ENCODE measurements around the gene VAV2. TPM values are rescaled to one million over a fixed set of nuclear protein-coding genes. Genes with fewer than 3 reads are reported as not detected.

VAV2 gene
- total RNA-seq, 1 experiment from 2014 or later = 12.5 TPM

DNA sequence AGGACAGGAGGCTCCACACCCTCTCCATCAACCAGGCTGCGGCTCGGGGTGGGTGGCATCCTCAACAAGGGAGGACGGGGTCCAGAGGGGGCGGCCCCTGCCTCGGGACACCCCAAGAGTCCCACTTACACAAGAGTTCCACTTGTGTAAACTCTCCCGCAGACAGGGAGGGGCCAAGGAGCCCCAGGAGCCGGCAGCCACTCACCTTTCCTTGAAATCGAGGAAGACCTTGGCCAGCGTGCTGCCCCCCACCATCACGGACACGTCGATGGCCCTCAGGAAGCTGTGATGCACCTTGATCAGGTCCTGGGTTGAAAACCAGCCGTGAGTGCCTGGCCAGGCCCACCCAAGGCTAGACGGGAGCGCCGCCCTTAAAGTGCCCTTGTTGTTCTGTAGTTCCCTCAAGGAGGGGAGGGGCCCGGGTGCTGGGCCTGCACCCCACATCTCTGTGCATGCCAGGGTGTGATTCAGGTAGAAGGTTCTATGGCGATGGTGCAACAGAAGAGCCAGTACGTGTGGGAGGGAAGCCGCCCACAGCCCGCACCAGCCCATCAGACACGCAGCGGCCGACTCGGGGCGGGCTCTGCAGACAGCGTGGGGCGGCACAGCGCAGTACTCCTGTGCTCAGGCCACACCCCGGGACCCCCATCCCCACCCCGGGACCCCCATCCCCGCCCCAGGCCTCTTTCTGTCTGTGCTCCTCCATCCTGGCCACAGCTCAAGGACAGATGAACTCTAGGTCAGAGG, 186.1 kb downstream of the VAV2 start:
- no peak for DNase-seq (ENCODE audit: low read depth)

DNA sequence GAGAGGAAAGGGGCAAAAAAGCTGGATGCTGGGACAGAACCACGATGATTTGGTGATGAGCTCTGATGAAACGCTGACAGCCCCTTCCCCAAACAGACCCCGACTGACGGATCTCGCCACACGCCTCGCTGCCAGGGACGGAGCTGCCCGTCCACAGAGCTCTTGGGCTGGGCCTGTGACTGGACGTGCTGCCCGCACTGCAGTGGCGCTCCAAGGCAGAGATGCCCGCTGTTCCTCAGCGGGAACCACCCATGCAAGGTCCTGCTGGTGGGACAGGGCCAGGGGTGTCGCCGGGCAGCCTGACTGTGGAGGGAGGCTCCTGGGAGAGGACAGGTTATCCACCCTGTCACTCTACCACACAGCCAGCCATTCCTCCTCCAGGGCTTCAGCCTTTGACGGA, 187.9 kb downstream of the VAV2 start:
- no peak for DNase-seq (ENCODE audit: low read depth)

DNA sequence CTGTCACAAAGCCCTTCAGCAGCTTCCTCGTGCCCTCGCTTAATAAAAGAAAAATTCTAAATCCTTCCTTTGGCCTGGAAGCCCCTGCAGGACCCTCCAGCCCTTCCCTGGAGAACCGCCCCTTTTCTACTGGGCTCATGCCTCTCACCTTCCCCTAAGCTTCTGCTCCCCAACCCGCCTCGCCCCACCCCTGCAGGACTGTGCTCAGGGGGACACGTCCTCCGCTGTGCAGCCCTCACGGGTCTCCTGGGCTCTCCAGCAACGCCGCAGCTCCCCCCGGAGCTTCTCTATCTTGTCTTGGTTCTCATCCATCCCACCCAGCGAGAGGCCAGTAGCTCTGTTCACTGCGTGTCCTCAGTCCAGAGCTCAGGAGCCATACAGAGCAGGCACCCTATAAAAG, 188.4 kb downstream of the VAV2 start:
- DNase-seq (ENCODE audit: low read depth) = no peak

DNA sequence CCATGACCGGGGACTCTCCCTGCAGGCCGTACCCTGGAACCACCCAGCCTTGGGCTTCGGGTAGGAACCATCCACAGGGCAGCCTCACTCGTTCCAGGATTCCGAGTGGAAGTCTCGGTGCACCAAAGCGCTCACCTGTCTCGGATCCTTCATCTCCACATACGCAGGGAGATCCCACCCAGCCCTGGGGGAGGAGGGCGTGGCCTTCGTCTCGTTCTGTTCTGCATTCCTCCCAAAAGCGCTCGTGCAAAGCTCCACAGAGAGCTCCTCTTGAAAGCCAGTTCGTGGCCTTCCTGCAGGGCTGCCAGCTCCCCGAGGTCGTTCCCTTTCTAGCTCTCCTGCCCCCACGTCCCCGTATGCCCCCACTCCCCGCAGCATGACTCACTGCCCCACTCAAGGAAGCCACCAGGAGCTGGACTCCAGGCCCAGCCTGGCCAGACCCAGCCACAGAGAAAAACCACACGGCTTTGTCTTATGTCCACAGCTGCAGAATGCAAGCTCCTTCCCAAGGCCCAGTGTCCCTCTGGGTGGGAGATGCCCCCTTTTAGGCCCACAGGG, 189.0 kb downstream of the VAV2 start:
- DNase-seq (ENCODE audit: low read depth) = no peak

DNA sequence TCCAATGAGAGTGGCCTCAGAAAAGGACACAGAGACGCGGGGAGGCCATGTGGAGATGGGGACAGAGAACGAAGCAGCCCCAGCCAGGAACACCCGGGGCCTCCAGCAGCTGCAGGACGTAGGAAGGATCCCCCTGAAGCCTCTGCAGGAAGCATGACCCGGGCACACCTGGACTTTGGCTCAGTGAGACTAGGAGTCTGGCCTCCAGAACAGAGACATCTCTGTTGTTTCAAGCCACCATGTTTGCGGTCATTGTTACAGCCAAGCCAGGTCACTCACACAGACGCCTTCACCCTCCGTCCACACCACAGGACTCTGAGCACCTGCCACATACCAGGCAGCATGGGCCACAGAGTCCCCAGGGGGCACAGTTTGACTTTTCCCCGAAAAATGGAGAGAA, 190.4 kb downstream of the VAV2 start:
- DNase-seq (ENCODE audit: low read depth) = no peak

DNA sequence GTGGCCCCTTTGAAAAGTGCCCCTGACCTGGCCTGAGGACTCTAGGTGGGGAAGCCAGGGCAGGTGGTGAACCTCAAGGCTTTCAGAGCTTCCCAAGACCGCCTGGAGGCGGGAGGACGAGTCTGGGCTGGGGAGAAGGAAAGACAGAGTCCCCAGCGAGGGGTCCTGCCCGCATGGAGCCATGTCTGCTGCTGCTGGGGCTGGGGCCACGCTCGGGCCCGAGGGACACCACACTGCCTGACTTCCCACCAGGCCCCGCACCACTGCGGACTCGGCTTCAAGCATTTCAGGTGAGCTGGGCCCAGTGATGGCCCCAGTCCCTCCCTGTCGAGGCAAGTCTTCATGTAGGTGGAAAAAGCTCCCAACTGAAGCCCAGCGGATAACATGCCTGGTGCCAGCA, 191.9 kb downstream of the VAV2 start:
- DNase-seq (ENCODE audit: low read depth) = no peak

DNA sequence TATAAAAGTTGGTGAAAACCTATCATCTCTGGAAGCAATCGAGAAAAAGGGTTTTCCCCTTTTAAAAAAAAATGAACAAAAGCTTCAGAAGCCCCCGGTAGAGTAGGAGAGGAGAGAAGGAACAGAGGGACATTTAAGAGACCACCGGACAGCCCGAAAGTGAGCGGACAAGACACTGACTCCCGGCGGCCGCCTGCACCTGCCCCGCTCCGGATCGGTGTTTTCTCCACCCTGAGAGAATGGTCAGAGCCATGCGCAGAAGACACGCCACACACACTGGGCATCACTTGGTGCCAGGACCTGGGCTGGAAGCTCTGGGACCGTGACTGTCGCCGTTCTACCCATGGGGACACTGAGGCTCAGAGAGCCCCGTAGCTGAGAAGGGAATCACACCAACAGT, 192.4 kb downstream of the VAV2 start:
- no peak for DNase-seq (ENCODE audit: low read depth)

DNA sequence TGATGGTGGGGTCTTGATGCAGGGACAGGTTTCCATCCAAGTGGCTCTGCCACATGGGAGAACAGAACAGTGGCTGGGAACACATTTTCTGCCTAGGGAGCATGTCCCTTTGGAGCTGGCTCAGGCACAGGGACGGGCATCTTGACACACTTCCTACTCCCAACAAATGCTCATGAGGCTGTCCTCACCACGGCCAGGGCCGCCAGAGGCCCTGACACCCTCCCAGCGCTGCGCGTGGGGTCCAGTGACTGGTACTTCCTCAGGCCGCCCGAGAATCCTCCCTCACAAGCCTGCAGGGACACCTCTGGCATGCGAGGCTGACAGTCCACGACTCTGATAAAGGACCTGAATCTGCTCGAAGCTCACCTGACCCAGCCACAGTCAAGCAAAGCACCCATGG, 193.0 kb downstream of the VAV2 start:
- no peak for DNase-seq (ENCODE audit: low read depth)

DNA sequence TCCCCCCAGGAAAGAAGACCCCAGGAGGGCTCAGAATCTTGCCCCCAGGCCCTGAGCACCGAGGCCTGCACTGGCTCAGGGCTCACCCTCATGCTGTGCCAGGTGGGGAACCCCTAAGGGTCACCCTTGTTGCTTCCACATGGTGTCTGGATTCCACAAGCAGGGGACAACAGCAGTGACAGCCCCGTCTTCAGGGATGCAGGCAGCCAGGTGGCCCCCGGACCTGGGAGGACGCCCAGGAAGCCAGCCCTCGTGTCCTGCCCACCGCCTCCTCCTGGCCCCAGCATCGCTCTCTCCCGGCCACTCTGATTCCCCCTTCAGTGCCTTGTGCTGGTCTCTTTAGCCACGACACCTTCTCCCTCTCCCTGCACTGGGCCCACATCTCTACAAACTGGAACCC, 194.0 kb downstream of the VAV2 start:
- no peak for DNase-seq (ENCODE audit: low read depth)

DNA sequence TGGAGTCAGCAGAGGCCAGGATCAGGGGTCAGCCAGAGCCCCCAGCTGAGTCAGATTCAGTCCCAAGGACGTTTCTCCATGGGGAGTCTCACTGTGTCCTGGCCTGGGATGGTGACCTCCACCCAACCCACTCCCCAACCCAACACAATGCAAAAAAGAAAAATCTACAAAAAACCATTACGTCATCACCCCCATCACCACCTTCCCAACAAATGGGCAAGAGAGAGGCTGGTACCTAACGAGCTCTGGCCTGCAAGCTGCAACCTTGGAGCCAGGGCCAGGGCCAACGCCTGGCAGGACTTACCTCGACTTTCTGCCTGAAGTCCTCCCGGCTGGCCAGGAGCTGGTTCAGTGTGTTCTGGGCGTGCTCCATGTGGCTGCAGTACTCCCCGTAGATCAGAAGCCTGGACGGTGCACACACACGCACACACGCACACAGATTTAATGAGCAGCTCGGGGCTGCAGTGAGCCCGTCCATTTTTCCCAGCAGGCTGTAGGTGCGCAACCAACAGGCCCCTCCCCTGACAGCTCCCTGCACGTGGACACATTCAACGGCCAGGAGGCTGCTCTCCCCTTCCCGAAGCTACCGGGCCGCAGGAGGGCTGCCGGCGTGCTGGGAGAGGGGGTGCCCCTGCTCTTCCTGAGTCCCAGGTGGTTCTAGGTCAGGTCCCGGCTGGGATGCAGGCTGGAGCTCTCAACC, 194.6 kb downstream of the VAV2 start:
- DNase-seq (ENCODE audit: low read depth) = no peak

DNA sequence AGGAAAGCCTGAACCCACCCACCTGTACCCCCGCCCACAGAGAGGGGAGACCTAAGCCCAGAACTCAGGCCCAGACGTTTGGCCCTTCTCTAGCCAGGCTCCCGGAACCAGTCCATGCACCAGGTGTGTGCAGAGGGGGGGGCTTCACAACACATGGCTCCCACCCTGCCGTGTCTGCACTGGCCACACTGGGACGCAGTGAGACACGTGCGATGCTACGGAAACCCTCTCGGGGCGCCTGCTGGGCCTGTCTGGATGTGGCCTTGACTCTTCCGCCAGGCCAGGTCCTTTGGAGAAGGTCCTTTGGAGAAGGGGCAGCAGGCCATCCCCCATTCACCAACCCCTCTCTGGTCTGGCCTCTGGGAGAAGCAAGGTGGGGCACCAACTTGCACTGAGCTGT, 195.6 kb downstream of the VAV2 start:
- no peak for DNase-seq (ENCODE audit: low read depth)

DNA sequence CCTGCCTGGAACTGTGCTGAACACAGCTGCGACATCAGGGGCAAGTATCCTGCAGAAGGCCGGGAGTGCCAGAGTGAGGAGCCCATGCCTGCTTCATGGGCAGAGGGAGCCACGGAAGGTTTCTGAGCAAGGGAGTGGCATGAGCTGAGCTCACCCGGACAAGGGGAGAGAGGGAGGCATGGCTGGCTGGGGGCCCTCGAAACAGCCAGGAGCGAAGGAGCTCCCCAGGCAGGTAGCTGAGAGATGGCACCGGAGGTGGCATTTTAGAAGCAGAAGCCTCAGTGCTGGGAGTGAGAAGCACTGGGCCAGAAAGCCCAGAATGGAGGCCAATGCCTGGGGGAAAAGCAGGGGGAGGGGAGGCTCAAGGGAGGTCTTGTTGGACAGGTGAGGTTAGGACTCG, 197.1 kb downstream of the VAV2 start:
- DNase-seq (ENCODE audit: low read depth) = no peak

DNA sequence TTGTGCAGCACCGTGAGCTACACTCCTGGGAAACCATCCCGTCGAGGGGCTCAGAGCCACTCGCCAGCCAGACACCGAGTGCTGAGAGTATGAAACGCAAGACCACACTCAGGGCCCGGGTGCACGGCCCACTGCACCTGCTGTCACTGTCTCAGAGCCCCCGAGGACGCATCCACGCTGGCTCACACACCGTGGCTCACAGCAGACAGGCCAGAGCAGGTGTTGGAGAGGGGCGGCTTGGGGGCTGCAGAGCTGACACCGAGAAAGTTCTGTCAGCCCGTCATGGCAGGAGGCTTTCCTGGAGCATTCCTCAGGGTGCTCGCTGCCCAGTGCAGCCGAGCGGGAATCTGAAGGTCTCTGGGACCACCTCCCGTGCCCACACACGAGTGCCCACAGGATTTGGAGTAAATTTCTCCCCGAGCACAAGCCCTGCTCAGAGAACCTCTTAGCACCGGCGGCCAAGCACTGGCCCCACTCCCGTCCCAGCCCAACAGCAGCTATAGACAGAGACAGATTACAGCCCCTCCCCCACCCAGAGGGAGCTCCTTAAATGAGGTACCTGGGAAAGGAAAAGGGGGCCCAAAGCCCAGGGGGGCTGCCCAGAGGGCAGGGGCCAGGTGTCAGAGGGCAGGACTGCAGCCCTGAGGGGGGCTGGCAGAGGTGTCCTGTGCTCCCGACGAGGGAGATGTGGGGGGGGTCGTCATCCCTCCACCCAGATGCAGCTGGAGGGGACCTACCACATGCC, 197.9 kb downstream of the VAV2 start:
- no peak for DNase-seq (ENCODE audit: low read depth)

DNA sequence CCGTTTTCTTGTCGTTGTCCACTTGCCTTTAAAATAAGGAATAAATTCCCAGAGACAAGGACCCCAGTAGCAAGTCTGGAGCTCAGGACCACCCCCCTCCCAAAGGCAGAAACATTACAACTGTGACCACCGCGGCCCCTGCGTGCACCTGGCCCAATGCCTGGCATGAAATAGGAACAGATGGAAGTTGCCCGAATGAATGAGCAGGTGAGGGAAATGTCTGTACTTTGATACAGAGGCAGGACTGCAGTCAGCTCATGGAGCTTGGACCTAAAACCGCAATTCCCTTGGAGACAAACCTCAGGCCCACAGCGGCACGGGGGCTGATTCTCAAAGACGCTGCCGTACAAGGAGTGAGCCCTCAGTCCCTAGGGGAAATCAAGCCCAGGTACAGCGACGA, 198.7 kb downstream of the VAV2 start:
- no peak for DNase-seq (ENCODE audit: low read depth)

DNA sequence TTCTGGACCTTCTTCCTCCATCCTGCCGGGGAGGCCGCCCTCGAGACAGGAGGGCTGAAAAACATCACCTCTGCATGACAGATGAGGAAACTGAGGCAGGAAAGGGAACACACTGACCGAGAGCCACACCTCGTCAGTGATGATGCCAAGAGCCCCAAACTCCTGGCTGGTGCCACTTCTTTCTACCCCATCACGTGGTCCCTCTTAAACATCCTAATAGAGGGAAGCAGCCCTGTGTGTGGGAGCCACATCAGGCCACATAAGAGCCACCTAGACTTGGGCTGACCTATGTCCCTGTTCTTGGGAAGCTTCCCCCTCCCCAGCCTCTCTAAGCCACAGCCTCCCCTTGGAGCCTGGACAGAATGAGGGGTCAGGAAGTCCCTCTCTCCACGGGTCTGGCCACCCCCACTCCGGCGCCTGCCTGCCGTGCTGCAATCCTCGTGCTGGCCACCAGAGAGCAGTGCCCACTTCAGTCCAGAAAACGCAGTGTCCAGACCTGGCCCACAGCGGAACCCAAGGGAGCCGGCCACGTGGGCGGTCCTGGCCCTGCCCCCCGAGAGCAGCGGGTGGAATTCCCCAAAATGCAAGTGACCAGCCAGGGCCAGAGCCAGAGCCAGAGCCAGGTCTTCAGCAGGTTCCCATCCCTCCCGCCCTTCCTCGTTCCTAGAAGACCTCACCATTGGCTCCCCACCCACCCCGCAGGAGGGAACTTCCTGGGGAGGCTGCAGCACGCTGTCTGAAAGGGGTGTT, 199.2 kb downstream of the VAV2 start:
- DNase-seq (ENCODE audit: low read depth) = peak; percentile 60

DNA sequence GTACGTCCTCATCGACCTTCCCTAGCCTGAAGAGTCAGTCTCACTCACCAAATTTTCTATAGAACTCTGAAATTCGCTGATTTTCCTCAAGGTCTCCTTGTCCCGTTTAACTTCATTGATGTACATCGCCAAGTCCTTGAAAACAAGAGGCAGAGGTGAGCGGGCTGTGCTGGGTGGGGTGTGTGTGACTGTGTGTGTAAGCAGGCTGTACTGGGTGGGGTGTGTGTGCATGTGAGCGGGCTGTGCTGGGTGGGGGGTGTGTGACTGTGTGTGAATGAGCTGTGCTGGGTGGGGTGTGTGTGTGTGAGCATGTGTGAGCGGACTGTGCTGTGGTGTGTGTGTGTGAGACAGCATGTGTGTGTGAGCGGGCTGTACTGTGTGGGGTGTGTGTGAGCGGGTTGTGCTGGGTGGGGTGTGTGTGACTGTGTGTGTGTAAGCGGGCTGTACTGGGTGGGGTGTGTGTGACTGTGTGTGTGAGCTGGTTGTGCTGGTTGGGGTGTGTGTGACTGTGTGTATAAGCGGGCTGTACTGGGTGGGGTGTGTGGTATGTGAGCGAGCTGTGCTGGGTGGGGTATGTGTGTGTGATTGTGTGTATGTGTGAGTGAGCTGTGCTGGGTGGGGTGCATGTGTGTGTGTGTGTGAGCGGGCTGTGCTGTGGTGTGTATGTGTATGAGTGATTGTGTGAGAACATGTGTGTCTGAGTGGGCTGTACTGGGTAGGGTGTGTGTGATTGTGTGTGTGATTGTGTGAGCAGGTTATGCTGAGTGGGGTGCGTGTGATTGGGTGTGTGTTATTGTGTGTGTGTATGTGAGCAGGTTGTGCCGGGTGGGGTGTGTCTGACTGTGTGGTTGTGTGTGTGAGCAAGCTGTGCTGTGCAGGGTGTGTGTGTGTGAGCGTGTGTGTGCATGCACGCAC, 200.1 kb downstream of the VAV2 start:
- no peak for DNase-seq (ENCODE audit: low read depth)

DNA sequence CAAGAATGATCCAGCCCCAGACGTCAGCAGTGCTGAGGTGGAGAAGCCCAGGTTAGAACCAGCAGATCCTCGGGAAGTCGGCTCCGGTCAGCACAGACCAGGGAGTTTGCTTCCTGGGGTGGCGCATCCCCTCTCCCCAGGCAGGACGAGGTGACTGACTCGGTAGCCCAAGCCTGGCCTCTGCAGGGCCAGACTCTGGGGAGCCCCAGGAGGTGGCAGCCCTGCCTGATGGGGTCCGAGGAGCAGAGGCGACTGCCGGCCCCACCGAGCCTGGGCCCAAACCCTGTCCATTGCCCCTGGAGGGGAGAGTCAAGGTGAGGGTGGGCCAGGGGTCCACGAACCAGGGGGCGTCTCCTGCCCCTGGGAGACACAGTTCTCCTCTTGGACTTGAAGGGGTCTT, 201.1 kb downstream of the VAV2 start:
- DNase-seq (ENCODE audit: low read depth) = no peak

DNA sequence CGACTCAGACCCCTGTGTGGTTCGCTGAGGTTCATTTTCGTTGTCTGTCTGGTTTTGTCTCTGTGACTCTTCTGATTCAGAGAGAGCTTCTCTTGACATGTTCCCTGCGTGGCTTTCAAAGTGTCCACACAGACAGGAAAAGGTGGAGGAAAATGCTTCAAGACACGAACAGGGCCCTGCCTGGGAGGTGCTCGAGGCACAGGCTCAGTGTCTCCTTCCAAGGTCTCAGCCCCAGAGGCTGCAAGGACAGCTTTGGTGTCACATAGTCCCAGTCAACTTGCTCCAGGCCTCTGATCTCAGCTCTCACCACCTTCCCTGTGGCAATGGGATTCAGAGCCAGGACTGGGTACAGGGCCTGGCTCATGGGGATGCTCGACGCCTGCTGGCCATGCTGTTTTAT, 202.3 kb downstream of the VAV2 start:
- no peak for DNase-seq (ENCODE audit: low read depth)

DNA sequence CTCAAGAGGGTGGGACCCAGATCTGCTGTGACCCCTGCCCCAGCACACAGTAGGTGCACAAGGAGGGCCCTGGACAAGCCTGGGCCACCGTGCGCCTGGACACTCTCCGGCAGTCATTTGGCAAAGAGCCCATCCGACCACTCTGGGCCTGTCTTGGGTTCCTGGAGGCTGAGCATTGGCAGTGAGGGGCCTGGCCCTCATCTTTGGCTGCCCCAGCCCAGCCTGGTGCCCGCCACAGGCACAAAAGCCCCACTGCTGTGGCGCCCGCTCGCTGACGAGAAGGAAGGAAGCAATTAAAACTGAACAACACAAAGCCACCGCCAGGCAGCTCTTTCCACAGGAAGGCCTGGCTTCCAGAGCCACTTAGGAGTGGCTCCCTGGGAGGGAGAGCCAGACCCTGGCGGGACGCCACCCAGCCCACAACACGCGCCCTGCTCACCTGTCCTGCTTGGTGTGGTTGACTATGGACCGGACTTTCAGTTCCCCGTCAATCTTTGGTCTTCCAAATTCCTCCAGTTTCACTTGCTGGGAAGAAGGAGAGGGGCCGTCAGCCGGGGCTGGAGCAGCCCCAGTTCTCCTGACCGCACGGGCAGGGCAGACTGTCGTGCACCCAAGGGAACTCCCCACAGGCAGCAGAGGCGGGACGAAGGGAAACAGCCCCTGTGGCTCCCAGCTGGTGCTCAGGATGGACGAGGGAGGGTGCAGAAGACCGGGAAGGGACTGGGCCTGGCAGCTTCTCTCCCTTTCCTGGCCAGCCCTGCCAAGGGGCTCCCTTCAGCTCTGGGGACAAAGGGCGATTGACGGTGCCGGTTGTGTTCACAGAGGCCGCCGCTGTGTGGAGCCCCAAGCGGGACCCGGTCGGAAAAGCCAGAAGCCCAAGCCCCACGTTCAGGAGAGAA, 203.1 kb downstream of the VAV2 start:
- DNase-seq (ENCODE audit: low read depth) = no peak

All from HT1080 (cell line).